Mucosa of descending colon (tissue), 3 donors: Measurements from ENCODE around the gene CCR7. TPM values are rescaled to one million over a fixed set of nuclear protein-coding genes. Genes with fewer than 3 reads are reported as not detected.

Source experiments
- ATAC-seq: fragments of 200-7000 bp; cut with Tn5 transposase; one replicate; pipeline ENCODE4 v1.9.1; 2020; ENCODE audit warnings: mild to moderate bottlenecking, moderate library complexity
- DNase-seq, 3 donors: peaks; one replicate each; pipeline ENCODE4 v3.0.0-alpha.2; 2020
- H3K36me3 ChIP-seq: fragments of 200-600 bp; one replicate; pipeline ENCODE4 v1.8.0; 2021; ENCODE audit warnings: low read depth, mild to moderate bottlenecking
- H3K4me1 ChIP-seq: fragments of 200-600 bp; one replicate; pipeline ENCODE4 v1.8.0; 2021; ENCODE audit warnings: low read depth, mild to moderate bottlenecking
- H3K4me3 ChIP-seq: fragments of 200-600 bp; one replicate; pipeline ENCODE4 v1.8.0; 2021; ENCODE audit warnings: mild to moderate bottlenecking
- H3K9me3 ChIP-seq: fragments of 200-600 bp; one replicate; pipeline ENCODE4 v1.8.0; 2021; ENCODE audit warnings: mild to moderate bottlenecking
- CTCF ChIP-seq: fragments of 200-600 bp; IDR thresholded peaks from one replicate; pipeline ENCODE4 v1.8.0; 2022; ENCODE audit warnings: antibody characterized with exemption, mild to moderate bottlenecking
- intact Hi-C, 2 donors: fragments of 100-400 bp; cut with DNase I in 1 of 2; cut with micrococcal nuclease in 1 of 2; formaldehyde crosslinking; loops; one replicate each; pipeline versions ENCODE4 v1.11.0 to v1.11.1; 2022; cut with DNase I, micrococcal nuclease
- total RNA-seq, 3 donors: library from RNA; stranded (reverse); fragmentation: NEBNext Ultra II Directional in 2 of 3; extraction: Animal tissue kit (Norgen Biotek cat#: 25700) in 2 of 3; gene quantifications; one replicate each; pipeline versions ENCODE4 v1.2.1 to v1.2.4, GENCODE V29; 2021 to 2023
- donor health status: DM: no; HTN: no; CAD: no; lungs with moderate emphysema.
- donor health status: DM: no; HTN: no; CAD: no.
- donor health status: DM: no; HTN: yes; CAD: no.

The CCR7 gene
- total RNA-seq, 3 donors from 2014 or later = 0.44 to 3.2 (median 0.87) TPM

- H3K36me3 ChIP-seq = no peaks in the 10 kb centered on the region
- DNase-seq (no peak), ATAC-seq (no peak)
- no peaks in the 10 kb centered on the region for H3K9me3 ChIP-seq
- intact Hi-C loops = no loop called here
- H3K4me1 ChIP-seq = no peaks in the 10 kb centered on the region
- TF ChIP-seq CTCF = no peak
- no peak overlapping the region for H3K4me3 ChIP-seq
These were observed 3.0 kb upstream of the CCR7 start for GRCh38 chr17:40568074-40568836.

GRCh38 chr17:40567377-40567776 lies 2.1 kb upstream of the CCR7 start:
- H3K9me3 ChIP-seq = no peaks in the 10 kb centered on the region
- intact Hi-C loops = no loop called here
- no peak for TF ChIP-seq CTCF
- ATAC-seq (no peak), DNase-seq (no peak)
- no peak overlapping the region for H3K4me3 ChIP-seq
- no peaks in the 10 kb centered on the region for H3K36me3 ChIP-seq
- no peaks in the 10 kb centered on the region for H3K4me1 ChIP-seq

GRCh38 chr17:40565769-40566409 lies 617 bp upstream of the CCR7 start:
- ATAC-seq (no peak), DNase-seq (no peak)
- Histone ChIP-seq H3K36me3 (no peaks in the 10 kb centered on the region), H3K4me3 (no peak overlapping the region), H3K4me1 (no peaks in the 10 kb centered on the region), H3K9me3 (no peaks in the 10 kb centered on the region)
- TF ChIP-seq CTCF = no peak
- intact Hi-C loops = no loop called here

- ATAC-seq (no peak), DNase-seq (no peak)
- TF ChIP-seq CTCF = no peak
- no peaks in the 10 kb centered on the region for H3K9me3 ChIP-seq
- intact Hi-C loops = no loop called here
- H3K36me3 ChIP-seq = no peaks in the 10 kb centered on the region
- H3K4me3 ChIP-seq = no peak overlapping the region
- no peaks in the 10 kb centered on the region for H3K4me1 ChIP-seq
These were observed 933 bp downstream of the CCR7 start for GRCh38 chr17:40564195-40564882.

GRCh38 chr17:40563220-40564052 lies 1.8 kb downstream of the CCR7 start:
- H3K4me3 ChIP-seq = no peak overlapping the region
- no peak for DNase-seq
- no peak for TF ChIP-seq CTCF
- H3K9me3 ChIP-seq = no peaks in the 10 kb centered on the region
- no peaks in the 10 kb centered on the region for H3K36me3 ChIP-seq
- no peaks in the 10 kb centered on the region for H3K4me1 ChIP-seq
- intact Hi-C loops = no loop called here
- no peak for ATAC-seq
